Prostate gland (tissue), 2 donors: ENCODE results near the gene KPTN.

Source experiments
- CTCF ChIP-seq, 4 experiments: fragments of 200-600 bp in 2 of 4; fragments of 450-650 bp in 2 of 4; sonication (generic) in 2 of 4; IDR thresholded peaks; 1 replicate in 3 of 4; 2 replicates in 1 of 4; pipeline ENCODE4 v1.5.1; 2016 to 2019; ENCODE audit warnings: antibody characterized with exemption in 4 of 4, mild to moderate bottlenecking in 2 of 4, moderate library complexity in 2 of 4
- POLR2AphosphoS5 ChIP-seq: sonication (generic); formaldehyde crosslinking; IDR thresholded peaks from one replicate; pipeline ENCODE4 v1.6.1; 2017; ENCODE audit warnings: antibody characterized with exemption

GRCh38 chr19:47470447-47471195 lies 13.4 kb downstream of the KPTN start:
- TF ChIP-seq CTCF (IDR thresholded peaks at IDR 0.05) = no peak
- no peak for TF ChIP-seq POLR2AphosphoS5
